HG03108 (cell line): ENCODE data around the gene XPO4.
"Not testable (repeated sequence)": the region's sequence is repeated elsewhere in the genome, so short reads cannot be mapped to it uniquely, and the experiment has no call there.

Source experiments
- ATAC-seq: cut with Tn5 transposase; IDR thresholded peaks from one replicate; pipeline ENCODE4 v1.9.1; 2021; ENCODE audit warnings: moderate library complexity; ENCODE audit not compliant: unreplicated experiment

Gene XPO4

DNA sequence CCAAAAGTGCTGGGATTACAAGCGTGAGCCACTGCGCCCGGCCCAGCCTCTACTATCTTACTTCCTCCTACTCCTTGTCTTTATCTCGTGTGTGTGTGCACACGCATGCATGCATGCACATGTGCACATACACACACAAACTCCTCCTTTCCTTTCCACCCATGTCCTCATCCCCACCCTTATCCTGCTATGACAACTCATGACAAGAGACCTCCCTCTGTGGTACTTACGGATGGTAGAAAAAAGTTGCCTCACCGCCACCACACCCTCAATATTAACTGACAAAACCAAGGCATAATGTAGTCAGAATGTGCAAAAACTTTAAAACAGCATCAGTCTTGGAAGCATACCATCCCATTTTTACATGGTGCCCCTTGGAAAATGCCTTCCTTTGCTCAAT lies 112.9 kb downstream of the XPO4 start:
- ATAC-seq, result no peak

GRCh38 chr13:20788312-20788711 lies 114.2 kb downstream of the XPO4 start:
- no peak for ATAC-seq

DNA sequence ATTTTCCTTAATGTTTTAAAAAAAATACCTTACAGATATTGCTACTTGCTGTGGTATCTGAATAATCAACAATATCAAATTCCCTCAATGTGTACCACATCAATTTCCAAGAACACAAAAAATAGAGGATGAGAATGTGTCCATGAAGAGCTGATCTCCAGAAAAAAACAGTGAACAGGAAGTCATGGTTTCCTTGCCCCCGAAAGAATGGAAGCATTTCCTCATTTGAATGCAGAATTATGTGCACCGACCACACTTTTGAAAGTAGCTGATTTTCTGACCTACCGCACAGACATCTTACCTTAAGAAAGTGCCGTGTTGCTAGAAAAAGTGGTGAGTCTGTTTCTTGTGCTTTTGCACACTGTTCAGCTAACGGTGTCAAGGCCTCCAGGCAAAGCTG lies 115.4 kb downstream of the XPO4 start:
- no peak for ATAC-seq

GRCh38 chr13:20782116-20782708 lies 120.3 kb downstream of the XPO4 start:
- ATAC-seq, result peak; percentile 88

DNA sequence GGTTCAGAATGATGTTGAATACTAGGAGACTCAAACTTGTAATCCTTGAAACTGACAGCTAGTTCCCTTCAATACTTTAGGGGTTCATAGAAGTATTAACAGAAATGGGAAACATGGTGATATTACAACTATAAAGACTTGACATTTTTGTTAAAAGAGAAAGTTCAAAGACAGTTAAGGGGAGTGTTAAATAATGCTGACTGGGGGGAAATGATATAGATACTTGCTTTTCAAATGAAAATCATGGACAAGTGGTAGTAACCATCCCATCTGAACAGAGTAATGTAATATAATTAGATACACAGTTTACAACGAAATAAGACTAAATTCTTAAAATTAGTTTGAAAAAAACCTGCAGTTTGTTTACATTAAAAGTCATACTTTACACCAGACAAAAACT lies 122.2 kb downstream of the XPO4 start:
- no peak for ATAC-seq

DNA sequence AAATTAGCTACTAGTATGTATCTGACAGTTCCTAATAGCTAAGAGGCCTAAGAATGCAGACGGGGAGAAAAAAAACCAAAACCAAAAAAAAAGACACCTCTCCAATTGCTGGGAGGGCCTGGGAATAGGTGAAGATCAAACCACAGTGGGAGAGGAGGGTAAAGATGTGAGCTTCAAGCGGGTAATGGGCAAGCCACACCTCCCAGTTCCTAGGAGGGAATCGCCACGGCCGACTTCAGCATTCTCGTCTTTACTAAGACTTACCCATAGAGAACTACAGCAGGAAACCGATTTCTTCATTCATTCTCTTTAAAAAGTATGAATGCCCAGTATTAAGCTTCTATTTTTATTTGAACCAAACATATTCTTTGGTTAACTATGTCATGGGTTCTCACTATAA lies 123.1 kb downstream of the XPO4 start:
- ATAC-seq, result no peak

GRCh38 chr13:20778311-20778710 lies 124.2 kb downstream of the XPO4 start:
- no peak for ATAC-seq

DNA sequence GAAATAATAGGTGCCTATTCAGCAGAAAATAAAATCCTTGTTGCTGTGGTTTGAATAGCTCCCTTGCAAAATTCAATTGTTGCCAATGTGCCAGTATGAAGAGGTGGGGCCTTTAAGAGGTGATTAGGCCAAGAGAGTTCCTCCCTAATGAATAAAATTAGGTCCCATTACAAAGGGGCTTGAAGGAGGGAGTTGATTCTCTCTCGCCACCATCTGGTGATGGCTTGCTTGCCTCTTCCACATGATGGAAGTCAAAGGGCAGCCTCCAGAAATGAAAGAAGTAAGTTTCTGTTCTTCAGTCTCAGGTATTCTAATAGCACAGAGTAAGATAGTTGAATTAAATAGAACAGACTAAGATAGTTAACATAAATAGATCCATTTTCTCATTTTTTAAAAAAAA lies 125.8 kb downstream of the XPO4 start:
- ATAC-seq, result no peak

- ATAC-seq, result no peak
Measured at GRCh38 chr13:20775961-20776360, 126.6 kb downstream of the XPO4 start.

GRCh38 chr13:20774746-20775145 lies 127.8 kb downstream of the XPO4 start:
- no peak for ATAC-seq

DNA sequence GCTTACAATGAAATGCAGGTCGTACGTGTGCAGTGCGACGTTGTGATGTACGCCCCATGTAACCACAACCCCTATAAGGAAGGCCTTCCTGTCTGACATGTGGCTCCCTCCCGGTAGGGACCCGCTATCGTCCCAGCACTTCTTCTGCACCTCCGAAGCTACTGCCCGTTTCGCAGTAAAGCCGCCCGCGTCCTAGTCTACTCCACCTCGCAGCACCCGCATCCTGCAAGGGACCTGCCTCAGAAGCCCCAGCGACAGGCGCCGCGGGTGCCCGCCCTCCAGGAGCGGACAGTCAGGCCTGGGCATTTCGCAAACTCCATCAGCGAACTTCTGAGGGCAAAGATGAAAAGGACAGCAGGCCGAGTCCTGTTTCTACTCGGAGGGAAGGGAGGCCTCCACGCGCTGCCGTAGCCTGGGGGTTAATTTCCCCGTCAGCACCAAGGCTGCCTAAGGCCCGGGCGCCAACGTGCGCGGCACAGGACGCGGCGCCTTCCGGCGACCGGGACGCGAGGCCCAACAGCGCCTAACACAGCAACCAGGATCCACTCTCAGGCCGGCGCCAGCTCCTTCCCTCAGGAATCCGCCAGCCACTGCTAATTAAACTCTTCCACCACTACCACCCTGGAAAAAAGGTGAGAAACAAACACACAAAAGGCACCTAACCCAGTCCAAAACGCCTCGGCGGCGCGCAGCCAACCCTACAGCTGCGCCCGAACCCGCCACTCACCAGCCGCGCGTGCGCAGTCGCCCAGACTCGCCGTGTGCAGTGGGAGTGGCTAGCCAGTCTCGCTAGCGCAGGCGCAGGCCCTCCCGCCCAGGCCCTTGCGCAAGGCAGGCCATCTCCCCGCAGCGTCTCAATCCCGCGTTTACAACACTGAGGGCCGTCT lies 129.1 kb downstream of the XPO4 start, which contains the start of gene EEF1AKMT1:
Gene EEF1AKMT1, minus strand, starts transcription at position 768 of the 887 bp plus-strand sequence. CDS start 16,363 bp downstream, outside the sequence.
- ATAC-seq, result peak; percentile 84

DNA sequence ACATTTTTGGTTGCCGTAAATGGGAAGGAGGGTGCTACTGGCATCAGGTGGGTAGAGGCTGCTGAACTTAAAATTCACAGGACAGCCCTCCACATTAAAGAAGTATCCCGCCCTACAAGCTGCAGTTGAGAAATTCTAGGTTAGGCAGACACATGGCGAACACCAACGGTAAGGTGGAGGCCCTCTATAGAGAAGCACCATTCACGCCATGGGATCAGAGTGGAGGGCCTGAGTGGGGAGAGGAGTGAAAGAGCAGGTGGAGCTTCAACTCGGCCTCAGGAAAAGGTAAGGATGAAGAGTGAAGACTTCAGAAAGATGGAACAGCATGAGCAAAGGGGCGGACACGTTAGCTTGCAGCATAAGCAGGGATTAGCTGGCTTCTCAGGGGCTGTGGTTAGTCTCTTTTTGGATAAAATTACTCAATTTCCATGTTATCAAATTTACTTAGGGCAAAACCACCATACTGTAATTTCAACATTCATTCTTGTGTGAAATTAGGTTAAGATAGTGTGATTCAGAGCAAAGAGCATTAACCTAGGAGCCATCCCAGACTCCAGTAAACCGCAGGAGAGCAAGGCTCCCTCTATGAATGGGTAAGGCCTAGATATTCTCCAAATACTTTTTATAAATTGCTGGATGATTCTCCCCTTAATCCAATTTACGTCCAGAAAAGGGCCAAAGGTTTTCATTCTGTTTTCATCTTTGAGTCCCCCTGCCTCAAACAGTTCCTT lies 130.0 kb downstream of the XPO4 start:
- ATAC-seq, result no peak

GRCh38 chr13:20769834-20770233 lies 132.7 kb downstream of the XPO4 start:
- ATAC-seq, result no peak

DNA sequence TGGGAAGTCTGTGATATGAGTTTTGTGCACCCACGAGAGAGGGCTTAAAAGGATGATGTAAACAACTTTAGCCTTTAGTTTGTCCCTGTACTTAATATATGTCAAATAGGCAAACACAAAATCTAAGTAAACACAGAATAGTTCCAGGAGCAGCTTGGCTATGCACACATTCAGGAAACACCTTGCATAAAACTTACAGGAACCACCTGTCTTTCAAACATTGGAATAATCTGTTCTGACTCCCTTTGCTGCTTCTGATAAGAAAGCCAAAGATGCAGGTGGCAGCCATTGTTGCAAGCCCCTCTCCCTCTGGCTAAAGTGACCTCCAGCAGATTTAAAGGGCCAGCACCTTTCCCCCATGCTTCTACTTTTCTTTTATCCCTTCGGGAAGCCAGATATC lies 133.5 kb downstream of the XPO4 start:
- ATAC-seq, result no peak

DNA sequence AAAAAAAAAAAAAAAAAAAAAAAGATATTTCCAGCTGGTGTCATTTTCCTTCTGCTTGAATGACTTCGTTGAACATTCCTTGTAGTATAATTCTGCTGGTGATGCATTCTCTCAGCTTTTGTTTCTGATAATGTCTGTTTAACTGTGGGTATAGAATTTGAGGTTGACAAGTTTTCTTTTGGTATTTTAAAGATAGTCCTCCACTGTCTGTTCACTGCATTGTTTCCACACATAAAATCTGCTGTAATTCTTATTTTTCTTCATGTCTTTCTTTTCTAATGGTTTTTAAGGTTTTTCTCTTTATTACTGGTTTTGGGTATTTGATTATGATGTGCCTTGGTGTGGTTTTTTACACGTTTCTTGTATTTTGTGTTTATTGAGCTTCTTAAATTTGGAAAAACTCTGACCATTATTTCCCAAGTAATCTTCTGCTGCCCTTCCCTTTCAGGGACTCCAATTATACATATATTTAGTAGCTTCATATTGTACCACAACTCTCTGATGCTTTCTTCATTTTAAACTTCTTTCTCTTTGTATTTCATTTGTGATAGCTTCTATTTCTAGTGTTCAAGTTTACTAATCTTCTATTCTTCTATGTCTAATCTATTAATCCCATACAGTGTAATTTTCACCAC lies 135.1 kb downstream of the XPO4 start:
- ATAC-seq, result no peak

DNA sequence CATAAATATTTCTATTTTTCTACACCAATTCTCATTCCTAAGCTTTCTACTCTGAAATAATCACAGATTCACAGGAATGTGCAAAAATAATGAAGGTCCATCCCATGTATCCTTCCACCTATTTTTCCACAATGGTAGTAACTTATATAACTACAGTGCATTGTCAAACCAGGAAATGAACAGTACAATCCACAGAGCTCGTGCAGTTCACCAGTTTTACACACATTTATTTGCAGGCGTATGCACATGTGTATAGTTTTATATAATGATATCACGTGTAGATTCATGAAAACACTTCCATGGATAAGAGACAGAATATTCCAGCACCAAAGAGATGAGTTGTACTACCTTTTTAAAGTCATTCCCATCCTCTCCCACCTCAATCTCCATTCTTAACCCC lies 141.7 kb downstream of the XPO4 start:
- no peak for ATAC-seq

- ATAC-seq, result no peak
Measured at GRCh38 chr13:20754009-20754408, 148.5 kb downstream of the XPO4 start.

DNA sequence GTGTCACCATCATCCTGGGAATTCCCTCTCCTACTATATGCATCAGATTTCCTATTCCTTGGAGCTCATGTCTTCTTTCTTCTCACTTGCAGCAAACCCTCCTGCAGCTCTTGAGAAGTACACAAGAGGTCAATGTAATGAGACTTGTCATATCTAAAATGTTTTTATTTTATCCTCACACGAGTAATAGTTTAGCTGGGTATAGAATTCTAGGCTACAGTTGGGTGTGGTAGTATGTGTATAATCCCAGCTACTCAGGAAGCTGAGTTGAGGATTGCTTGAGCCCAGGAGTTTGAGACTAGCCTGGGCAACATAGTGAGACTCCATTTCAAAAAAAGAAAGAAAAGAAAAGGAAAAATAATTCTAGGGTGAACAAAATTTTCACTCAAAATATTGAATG lies 153.2 kb downstream of the XPO4 start:
- ATAC-seq, result no peak

DNA sequence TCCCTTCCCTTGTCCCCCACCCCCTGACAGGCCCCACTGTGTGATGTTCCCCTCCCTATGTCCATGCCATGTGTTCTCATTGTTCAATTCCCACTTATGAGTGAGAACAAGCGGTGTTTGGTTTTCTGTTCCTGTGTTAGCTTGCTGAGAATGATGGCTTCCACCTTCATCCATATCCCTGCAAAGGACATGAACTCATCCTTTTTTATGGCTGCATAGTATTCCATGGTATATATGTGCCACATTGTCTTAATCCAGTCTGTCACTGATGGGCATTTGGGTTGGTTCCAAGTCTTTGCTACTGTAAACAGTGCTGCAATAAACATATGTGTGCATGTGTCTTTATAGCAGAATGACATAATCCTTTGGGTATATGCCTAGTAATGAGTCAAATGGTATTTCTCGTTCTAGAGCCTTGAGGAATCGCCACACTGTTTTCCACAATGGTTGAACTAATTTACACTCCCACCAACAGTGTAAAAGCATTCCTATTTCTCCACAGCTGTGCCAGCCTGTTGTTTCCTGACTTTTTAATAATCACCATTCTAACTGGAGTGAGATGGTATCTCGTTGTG lies 158.6 kb downstream of the XPO4 start:
- ATAC-seq, result not testable (repeated sequence)

DNA sequence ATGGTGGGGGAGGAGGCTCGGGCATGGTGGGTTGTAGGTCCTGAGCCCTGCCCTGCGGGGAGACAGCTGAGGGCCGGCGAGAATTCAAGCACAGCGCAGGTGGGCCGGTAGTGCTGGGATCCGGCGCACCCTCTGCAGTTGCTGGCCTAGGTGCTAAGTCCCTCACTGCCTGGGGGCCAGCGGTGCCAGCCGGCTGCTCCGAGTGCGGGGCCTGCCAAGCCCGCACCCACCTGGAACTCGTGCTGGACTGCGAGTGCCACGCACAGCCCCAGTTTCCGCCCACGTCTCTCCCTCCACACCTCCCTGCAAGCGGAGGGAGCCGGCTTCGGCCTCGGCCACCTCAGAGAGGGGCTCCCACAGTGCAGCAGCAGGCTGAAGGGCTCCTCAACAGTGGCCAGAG lies 162.5 kb downstream of the XPO4 start:
- no peak for ATAC-seq

- ATAC-seq, result no peak
Measured at GRCh38 chr13:20738616-20739015, 163.9 kb downstream of the XPO4 start.
